Measurements from ENCODE around the gene EID2B.

Gene EID2B

DNA sequence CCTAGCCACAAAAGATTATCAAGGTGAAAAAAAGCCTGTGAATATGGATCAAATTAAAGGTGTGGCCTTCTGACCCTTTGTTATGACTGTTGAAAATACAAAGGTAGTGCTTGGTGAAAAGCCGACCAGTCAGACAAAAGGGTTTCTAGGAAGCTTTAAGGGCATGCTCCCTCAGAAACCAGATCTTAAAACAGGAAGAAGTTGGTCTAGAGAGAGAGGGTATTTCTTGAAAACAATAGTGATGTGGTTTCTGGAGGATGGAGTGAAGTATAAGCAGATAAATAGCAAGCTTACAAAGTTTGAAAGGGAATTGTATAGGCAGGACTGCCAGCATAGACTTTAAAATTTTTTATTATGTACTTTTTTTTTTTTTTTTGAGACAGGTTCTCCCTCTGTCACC, 12.3 kb upstream of the EID2B start:
- TF ChIP-seq, protein P1, sequence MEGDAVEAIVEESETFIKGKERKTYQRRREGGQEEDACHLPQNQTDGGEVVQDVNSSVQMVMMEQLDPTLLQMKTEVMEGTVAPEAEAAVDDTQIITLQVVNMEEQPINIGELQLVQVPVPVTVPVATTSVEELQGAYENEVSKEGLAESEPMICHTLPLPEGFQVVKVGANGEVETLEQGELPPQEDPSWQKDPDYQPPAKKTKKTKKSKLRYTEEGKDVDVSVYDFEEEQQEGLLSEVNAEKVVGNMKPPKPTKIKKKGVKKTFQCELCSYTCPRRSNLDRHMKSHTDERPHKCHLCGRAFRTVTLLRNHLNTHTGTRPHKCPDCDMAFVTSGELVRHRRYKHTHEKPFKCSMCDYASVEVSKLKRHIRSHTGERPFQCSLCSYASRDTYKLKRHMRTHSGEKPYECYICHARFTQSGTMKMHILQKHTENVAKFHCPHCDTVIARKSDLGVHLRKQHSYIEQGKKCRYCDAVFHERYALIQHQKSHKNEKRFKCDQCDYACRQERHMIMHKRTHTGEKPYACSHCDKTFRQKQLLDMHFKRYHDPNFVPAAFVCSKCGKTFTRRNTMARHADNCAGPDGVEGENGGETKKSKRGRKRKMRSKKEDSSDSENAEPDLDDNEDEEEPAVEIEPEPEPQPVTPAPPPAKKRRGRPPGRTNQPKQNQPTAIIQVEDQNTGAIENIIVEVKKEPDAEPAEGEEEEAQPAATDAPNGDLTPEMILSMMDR (IDR thresholded peaks at IDR 0.05; ENCODE audit: control insufficient read depth, extremely low read depth, insufficient read depth), result no peak
- no peak for DNase-seq (ENCODE audit: low read depth)
- no peak overlapping the region for H3K4me3 ChIP-seq (ENCODE audit: low read depth, low read length)

DNA sequence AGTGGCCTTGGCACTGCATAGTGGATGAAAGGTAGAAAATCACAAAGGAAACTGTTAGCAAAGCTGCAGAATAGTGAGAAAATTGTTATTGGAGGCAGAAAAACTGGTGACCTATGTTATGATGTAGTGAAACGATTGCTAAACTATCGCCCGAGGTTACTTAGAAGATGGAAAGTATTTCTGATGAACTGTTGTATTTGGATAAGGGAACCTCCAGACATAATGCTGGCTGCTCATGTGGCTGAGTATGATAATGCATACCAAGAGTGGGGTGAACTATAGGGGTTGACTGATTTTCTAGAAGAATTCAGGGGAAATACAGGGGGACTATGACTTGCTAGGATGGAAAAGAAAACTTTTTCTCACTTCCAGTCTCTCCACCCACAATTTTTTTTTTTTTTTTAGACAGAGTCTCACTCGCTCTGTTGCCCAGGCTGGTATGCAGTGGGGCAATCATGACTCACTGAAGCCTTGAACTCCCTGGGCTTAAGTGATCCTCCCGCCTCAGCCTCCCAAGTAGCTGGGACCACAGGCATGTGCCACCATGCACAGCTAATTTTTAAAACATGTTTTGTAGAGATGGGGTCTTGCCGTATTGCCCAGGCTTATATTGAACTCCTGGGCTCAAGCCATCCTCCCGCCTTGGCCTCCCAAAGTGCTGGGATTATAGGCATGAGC, 11.7 kb upstream of the EID2B start:
- H3K4me3 ChIP-seq (ENCODE audit: low read depth, low read length), result no peak overlapping the region
- no peak for DNase-seq (ENCODE audit: low read depth)
- TF ChIP-seq, protein P1 (IDR thresholded peaks at IDR 0.05; ENCODE audit: control insufficient read depth, extremely low read depth, insufficient read depth), result no peak

DNA sequence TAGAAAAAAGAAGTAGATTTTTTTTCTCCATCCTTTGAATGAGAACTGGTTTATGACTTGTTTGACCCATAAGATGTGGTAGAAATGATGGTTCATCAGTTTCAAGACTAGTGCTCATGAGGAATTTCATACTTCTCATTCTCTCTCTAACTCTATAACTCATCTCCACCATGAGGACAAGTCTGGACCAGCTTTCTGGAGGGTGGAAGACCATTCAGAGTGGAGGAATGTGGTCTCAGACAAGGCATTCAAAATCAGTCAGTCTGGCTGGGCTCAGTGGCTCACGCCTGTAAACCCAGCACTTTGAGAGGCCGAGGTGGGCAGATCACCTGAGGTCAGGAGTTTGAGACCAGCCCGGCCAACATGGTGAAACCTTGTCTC, 10.8 kb upstream of the EID2B start:
- no peak for DNase-seq (ENCODE audit: low read depth)
- TF ChIP-seq, protein P1 (IDR thresholded peaks at IDR 0.05; ENCODE audit: control insufficient read depth, extremely low read depth, insufficient read depth), result no peak

DNA sequence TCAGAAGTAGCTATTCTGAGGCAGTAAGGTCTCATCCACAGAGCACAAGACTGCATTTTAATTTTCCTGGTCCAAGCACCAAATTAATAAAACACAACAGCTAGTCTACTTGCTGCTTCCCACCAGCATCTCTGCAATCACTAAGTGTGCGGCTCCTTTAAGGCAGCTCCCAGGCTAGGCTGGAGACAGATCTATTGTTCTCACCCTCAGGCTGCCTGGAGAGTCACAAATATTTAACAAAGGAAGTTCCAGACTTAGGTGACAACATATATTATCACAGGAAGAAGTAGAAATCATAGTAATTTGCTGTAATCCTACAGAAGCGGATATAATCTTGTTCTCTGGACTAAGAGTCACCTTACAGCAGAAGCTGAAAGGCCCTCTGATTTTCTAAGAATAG, 9.6 kb upstream of the EID2B start:
- no peak overlapping the region for H3K4me3 ChIP-seq (ENCODE audit: low read depth, low read length)
- no peak for DNase-seq (ENCODE audit: low read depth)
- TF ChIP-seq, protein P1 (IDR thresholded peaks at IDR 0.05; ENCODE audit: control insufficient read depth, extremely low read depth, insufficient read depth), result no peak

More for the DNA sequence above, 10.8 kb upstream of the EID2B start:
- H3K4me3 ChIP-seq (ENCODE audit: low read depth, low read length), result no peak overlapping the region

DNA sequence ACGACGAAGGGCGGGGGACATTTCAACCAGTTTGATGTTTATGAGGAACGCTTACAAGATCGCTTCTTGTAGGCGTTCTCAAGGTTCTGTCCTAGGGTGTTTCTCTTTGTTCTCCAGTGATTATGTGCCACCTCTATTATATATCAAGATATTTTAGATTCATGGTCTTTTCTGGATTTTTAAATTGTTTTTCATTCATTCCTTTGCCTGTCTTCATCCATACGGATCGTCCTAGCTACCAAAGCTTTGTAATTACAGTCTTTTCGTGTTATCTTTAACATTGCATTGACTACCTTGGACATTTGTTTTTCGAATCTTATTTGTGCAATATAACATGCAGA, 7.7 kb upstream of the EID2B start:
- TF ChIP-seq, protein P1 (IDR thresholded peaks at IDR 0.05; ENCODE audit: control insufficient read depth, extremely low read depth, insufficient read depth), result no peak
- no peak for DNase-seq (ENCODE audit: low read depth)
- H3K4me3 ChIP-seq (ENCODE audit: low read depth, low read length), result peak overlapping the region; percentile 75

DNA sequence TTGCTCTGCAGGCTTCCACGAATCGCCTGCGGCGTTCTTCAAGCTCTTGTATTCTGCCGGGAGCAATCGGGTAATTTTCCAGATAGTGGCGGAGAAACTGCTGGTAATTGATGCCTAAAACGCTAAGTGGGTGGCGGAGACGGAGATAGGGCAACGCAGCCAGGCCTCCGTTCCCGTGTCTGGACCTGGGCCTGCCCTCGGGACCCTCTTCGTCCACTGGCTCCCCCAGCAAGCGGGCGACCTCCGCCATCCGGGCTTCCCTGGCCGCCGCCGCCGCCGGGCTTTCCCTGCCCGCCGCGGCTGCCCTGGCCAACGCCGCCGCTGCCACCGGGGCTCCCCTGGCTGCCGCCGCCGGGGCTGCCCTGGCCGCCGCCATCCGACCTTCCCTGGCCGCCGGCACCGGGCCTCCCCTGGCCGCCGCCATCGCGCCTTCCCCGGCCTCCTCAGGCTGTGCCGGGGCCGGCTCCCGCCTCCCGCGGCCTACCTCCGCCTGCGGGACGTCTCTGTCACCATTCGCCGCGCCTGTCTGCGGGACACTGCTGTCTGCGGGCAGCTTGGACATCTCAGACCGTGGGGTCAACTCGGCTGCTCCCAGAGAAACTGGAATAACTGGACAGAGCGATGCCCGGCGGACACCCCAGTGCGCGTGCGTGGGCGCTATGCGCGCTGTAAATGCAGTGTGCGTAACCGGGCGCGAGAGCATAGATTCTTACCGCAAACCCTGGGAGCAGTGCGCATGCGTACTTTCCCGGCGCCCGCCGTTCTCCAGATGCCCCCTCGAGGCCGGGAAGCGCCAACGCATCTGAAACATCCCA, 7.1 kb upstream of the EID2B start, which contains the start of gene EID2:
Gene EID2 (minus strand): TSS at position 644 of the 815 bp plus-strand sequence. CDS start 82 bp downstream, at position 562.
- DNase-seq (ENCODE audit: low read depth), result peak; percentile 90
- TF ChIP-seq, protein P1 (IDR thresholded peaks at IDR 0.05; ENCODE audit: control insufficient read depth, extremely low read depth, insufficient read depth), result peak; percentile 83
- H3K4me3 ChIP-seq (ENCODE audit: low read depth, low read length), result peak within 1 kb of the TSS; percentile 75

All from LNCaP clone FGC (cell line).